Measurements from ENCODE around the gene LYL1. TPM values are rescaled to one million over a fixed set of nuclear protein-coding genes. Genes with fewer than 3 reads are reported as not detected.

Gene LYL1
- total RNA-seq, 3 donors from 2014 or later: 1.9 to 3.0 (median 2.9) TPM

DNA sequence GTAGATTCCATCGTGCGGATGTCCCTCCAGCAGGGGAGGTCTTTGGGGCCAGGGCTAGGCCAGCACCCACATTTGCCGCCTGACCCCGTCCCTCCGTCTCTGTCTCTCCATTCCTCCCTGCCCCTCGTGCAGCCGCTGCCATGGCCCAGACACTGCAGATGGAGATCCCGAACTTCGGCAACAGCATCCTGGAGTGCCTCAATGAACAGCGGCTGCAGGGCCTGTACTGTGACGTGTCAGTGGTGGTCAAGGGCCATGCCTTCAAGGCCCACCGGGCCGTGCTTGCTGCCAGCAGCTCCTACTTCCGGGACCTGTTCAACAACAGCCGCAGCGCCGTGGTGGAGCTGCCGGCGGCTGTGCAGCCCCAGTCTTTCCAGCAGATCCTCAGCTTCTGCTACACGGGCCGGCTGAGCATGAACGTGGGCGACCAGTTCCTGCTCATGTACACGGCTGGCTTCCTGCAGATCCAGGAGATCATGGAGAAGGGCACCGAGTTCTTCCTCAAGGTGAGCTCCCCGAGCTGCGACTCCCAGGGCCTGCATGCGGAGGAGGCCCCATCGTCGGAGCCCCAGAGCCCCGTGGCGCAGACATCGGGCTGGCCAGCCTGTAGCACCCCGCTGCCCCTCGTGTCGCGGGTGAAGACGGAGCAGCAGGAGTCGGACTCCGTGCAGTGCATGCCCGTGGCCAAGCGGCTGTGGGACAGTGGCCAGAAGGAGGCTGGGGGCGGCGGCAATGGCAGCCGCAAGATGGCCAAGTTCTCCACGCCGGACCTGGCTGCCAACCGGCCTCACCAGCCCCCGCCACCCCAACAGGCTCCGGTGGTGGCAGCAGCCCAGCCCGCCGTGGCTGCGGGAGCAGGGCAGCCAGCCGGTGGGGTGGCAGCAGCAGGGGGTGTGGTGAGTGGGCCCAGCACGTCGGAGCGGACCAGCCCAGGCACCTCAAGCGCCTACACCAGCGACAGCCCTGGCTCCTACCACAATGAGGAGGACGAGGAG lies 32.7 kb upstream of the LYL1 start:
- Mint-ChIP-seq H3K36me3 (ENCODE audit: insufficient read depth) (peaks cover 20% of the 10 kb centered on the region), H3K9me3 (no peaks in the 10 kb centered on the region), H3K27me3 (ENCODE audit: low read depth) (no peaks in the 10 kb centered on the region), H3K4me3 (no peak overlapping the region), H3K4me1 (ENCODE audit: low read depth) (peaks cover 34% of the 10 kb centered on the region)
- DNase-seq: no peak
- ATAC-seq: no peak

DNA sequence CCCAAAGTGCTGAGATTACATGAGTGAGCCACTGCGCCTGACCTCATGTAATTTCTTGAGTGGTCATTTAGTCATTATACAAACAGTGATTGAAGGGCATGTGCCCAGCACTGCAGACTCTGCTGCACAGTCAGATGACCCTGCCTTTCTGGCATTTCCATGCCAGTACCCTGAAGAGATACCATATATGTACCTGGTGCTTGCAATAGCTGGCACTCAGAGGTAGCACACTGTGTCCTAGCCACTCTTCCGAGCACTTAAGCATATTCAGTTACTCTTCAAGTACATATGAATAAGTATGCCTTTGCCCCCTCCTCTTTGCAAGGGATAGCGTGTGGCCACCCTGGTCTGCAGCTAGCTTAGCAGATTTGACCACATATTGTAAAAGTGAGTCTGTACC lies 32.0 kb upstream of the LYL1 start:
- no peaks in the 10 kb centered on the region for H3K9me3 Mint-ChIP-seq
- no peak for ATAC-seq
- peaks cover 18% of the 10 kb centered on the region for H3K36me3 Mint-ChIP-seq (ENCODE audit: insufficient read depth)
- H3K4me3 Mint-ChIP-seq: no peak overlapping the region
- peaks cover 34% of the 10 kb centered on the region for H3K4me1 Mint-ChIP-seq (ENCODE audit: low read depth)
- no peaks in the 10 kb centered on the region for H3K27me3 Mint-ChIP-seq (ENCODE audit: low read depth)
- no peak for DNase-seq

DNA sequence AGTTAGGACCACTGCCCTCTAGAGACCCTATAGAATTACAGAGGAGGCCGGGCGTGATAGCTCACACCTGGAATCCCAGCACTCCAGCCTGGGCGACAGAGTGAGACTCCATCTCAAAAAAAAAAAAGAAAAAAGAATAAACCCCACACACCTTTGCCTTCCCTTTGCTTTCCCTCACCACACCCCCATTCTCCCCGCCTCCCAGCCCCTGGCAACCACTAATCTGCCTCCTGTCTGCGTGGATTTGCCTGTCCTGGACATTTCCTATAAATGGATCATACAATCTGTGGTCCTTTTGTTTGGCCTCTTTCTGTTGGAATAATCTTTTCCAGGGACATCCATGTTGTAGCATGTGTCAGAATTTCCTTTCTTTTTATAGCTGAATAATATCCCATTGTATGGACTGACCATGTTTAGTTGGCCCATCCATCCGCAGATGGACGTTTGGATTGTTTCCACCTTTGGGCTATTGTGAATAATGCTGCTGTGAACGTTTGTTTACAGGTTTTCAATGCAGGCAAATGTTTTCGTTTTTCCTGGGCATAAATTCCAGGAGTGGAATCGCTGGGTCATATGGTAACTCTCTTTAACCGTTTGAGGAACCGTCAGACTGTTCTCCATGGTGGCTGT lies 30.7 kb upstream of the LYL1 start:
- Mint-ChIP-seq H3K4me3 (peak overlapping the region; percentile 14), H3K36me3 (ENCODE audit: insufficient read depth) (peaks cover 17% of the 10 kb centered on the region), H3K9me3 (no peaks in the 10 kb centered on the region), H3K27me3 (ENCODE audit: low read depth) (no peaks in the 10 kb centered on the region), H3K4me1 (ENCODE audit: low read depth) (peaks cover 39% of the 10 kb centered on the region)
- no peak for DNase-seq
- ATAC-seq: no peak

DNA sequence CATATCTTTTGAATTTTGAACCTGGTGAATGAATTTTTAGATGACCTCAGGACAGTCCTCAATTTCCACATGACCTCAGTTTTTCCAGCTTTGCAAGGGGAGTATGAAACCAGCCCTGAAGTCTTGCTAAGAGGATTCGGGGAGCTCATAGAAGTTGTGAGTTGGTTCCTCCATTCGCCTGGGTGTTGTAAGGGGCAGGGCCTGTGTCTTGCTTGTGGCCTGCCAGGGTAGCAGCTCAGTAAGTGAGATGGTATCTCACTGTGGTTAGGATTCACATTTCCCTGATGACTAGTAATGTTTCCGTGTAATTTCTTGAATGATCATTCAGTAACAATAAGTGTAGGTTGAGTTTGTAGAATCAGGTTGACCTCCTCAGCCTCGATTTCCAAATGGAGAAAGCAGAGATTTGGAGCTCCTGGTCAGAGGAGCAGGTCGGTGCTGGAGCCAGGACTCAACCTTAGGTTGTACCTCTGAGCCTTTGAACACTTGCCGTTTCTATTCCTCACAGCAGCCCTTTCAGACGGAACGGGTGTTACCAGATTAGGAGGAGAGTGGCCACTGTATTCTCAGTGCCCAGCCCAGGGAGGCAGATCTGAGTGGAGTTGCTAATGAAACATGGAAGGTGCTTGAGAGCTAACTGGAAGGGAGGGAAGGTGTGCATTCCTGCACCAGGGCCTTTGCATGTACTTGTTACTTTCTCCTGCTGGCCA lies 30.0 kb upstream of the LYL1 start:
- peaks cover 43% of the 10 kb centered on the region for H3K4me1 Mint-ChIP-seq (ENCODE audit: low read depth)
- DNase-seq (peak; percentile 47), ATAC-seq (peak; percentile 98 to 99)
- no peaks in the 10 kb centered on the region for H3K27me3 Mint-ChIP-seq (ENCODE audit: low read depth)
- H3K9me3 Mint-ChIP-seq: no peaks in the 10 kb centered on the region
- H3K4me3 Mint-ChIP-seq: peak overlapping the region; percentile 69
- H3K36me3 Mint-ChIP-seq (ENCODE audit: insufficient read depth): peaks cover 16% of the 10 kb centered on the region

DNA sequence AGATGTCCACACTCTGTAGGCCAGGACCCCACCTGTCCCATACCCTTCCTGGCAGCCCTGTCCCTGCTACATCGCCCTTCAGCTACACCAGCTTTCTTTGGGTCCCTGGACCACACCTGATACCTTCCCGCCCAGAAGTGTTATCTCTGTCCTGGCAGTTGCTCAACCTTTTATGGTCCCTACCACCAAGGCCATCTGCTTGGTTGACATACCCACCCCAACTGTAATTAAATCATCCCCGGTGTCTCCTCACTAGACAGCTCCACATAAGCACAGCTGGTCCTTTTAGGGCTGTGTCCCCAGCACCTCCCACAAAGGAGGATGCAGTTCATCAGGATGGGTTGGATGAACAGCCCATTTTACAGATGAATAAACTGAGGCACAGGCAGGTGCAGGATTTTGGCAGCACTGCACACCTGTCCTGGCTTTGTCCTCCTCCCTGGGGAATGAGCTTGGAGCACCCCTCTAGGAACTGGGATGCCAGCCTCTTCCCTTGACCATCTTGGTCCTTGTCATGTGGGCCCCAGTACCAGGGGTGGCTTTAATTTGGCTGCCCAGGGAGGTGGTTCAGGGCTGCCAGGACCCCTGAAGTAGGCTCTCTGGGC lies 28.3 kb upstream of the LYL1 start:
- no peak for DNase-seq
- no peaks in the 10 kb centered on the region for H3K9me3 Mint-ChIP-seq
- peaks cover 44% of the 10 kb centered on the region for H3K4me1 Mint-ChIP-seq (ENCODE audit: low read depth)
- no peak overlapping the region for H3K4me3 Mint-ChIP-seq
- ATAC-seq: no peak
- H3K27me3 Mint-ChIP-seq (ENCODE audit: low read depth): no peaks in the 10 kb centered on the region
- peaks cover 6% of the 10 kb centered on the region for H3K36me3 Mint-ChIP-seq (ENCODE audit: insufficient read depth)

DNA sequence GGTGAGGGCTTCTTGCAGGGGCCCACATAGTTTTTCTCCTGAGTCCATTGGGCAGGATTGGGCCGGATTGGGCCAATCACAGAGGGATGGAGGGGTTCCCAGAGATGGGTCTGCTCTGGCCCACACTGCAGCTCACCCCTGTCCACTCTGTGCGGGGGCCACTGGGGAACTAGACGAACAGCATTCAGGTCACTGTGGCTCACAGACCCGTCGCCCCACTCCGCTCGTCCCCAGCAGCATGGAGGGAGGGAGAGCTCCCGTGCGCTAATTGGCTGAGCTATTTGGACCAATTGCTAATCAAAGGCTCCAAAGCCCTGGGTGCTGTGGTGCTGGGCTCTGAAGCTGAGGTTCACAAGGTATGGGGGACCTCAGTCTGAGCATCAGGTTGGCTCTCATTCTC lies 26.7 kb upstream of the LYL1 start:
- ATAC-seq: no peak
- H3K27me3 Mint-ChIP-seq (ENCODE audit: low read depth): no peaks in the 10 kb centered on the region
- peaks cover 3% of the 10 kb centered on the region for H3K36me3 Mint-ChIP-seq (ENCODE audit: insufficient read depth)
- no peak for DNase-seq
- peaks cover 41% of the 10 kb centered on the region for H3K4me1 Mint-ChIP-seq (ENCODE audit: low read depth)
- no peaks in the 10 kb centered on the region for H3K9me3 Mint-ChIP-seq
- no peak overlapping the region for H3K4me3 Mint-ChIP-seq

DNA sequence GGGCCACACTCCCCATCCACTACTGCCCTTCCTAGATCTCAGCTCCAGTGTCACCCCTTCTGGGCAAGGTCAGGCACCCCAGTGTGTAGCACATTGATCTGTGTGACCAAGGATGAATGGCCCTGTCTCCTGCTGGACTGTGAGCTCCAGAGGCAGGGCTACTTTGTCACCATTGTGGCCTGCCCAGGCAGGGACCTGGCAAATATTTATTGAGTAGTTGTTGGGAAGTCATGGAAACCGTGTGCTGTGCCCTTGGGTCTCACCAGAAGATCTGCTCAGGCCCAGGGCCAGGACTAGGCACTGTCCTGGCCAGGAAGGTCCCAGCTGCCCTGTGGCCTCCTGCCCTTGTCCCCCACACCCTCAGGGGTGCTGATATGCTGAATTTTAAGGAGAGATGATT lies 25.9 kb upstream of the LYL1 start:
- no peaks in the 10 kb centered on the region for H3K9me3 Mint-ChIP-seq
- DNase-seq (no peak), ATAC-seq (no peak)
- H3K36me3 Mint-ChIP-seq (ENCODE audit: insufficient read depth): peaks cover 3% of the 10 kb centered on the region
- H3K27me3 Mint-ChIP-seq (ENCODE audit: low read depth): no peaks in the 10 kb centered on the region
- H3K4me3 Mint-ChIP-seq: no peak overlapping the region
- H3K4me1 Mint-ChIP-seq (ENCODE audit: low read depth): peaks cover 35% of the 10 kb centered on the region

DNA sequence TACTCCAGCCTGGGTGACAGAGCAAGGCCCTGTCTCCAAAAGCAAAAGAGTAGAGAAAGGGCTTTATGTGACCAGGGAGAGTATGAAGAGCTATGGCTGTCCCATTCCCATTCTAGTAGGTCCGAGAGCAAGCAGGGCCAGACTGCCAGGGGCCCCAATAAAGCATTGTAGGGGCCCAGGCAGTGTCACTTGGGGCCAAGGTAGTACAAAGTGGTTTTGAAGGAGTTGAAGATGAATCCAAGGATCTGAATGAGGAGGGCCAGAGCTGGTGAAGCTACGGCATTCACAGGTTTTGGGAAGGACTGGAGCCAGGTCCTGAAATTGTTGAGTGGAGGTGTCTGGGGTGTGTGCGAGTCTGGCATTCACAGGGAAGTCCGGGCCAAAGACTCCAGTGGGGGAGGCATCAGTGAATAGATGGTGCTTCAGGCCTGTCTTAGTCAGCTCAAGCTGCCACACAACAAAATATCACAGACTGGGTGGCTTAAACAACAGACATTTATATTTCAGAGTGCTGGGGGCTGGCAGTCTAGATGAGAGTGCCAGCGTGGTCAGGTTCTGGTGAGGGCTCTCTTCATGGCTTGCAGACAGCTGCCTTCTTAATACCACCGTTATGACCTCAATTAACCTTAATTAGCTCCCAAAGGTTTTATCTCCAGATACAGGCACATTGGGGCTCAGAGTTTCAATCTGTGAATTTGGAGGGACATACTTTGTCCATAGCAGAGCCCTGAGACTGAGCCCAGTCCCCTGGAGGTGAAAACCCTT lies 25.3 kb upstream of the LYL1 start:
- Mint-ChIP-seq H3K9me3 (no peaks in the 10 kb centered on the region), H3K4me1 (ENCODE audit: low read depth) (peaks cover 33% of the 10 kb centered on the region), H3K36me3 (ENCODE audit: insufficient read depth) (peaks cover 3% of the 10 kb centered on the region), H3K4me3 (no peak overlapping the region), H3K27me3 (ENCODE audit: low read depth) (no peaks in the 10 kb centered on the region)
- no peak for DNase-seq
- no peak for ATAC-seq

DNA sequence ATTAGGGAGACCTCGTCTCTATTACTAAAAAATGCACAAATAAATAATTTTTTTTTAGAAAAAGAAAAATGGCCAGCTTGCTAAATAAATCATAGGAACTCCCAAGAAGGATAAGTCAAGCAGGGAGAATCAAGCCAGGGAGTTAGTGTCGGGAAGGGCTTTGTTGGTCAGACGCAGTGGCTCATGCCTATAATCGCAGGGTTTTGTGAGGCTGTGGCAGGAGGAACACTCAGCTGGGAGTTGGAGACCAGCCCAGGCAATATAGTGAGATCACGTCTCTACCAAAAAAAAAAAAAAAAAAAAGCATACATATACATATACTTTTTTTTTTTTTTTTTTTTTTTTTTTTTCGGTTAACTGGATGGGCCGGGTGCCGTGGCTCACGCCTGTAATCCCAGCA lies 24.4 kb upstream of the LYL1 start:
- Mint-ChIP-seq H3K9me3 (no peaks in the 10 kb centered on the region), H3K4me1 (ENCODE audit: low read depth) (peaks cover 31% of the 10 kb centered on the region), H3K36me3 (ENCODE audit: insufficient read depth) (peaks cover 5% of the 10 kb centered on the region), H3K4me3 (no peak overlapping the region), H3K27me3 (ENCODE audit: low read depth) (no peaks in the 10 kb centered on the region)
- ATAC-seq: no peak
- no peak for DNase-seq

DNA sequence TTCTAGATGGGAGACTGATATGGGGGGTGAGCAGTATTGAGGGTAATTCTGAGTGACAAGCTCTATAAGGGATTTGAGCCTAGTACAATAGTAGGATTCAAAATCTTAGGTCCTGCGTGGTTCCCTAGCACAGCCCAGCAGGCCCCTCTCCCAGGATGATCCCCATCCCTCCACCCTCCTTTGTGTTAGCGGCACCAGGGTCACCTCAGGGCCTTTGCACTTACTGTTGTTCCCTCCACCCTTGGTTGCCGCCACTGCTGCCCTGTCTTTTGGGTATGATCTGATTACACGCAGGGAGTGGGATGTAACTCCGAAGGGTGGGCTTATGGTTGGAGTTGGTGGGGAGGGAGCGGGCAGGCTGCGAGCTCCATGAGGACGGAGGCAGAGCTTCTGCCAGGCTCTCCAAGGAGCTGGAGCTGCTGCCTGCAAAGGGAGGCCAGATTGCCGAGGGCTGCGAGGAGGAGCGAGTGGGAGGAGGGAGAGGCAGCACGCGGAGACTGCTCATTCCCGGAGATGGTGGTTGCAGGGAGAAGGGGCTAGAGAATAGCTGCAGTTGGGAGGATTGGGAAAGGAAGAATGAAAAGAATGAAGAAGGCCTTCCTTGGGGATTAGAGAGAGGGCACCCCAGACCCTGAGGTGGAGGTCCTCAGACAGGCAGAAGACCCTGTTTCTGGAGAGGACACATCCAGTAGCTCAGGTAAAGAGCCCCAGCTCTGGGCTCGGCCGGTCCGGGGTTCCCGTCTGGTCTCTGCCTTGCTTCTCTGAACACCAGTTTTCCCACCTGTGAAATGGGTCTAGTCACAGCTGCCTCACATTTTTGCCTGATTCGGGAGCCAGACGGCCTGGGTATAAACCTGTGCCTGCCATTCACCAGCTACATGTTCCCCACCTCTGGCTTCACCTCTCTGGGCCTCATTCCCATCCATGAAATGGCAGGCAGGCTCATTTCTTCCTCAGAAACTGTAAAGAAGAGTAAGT lies 20.6 kb upstream of the LYL1 start:
- Mint-ChIP-seq H3K27me3 (ENCODE audit: low read depth) (no peaks in the 10 kb centered on the region), H3K4me1 (ENCODE audit: low read depth) (peaks cover 47% of the 10 kb centered on the region), H3K36me3 (ENCODE audit: insufficient read depth) (peaks cover 7% of the 10 kb centered on the region), H3K9me3 (no peaks in the 10 kb centered on the region), H3K4me3 (peak overlapping the region; percentile 33)
- DNase-seq (no peak), ATAC-seq (no peak)

DNA sequence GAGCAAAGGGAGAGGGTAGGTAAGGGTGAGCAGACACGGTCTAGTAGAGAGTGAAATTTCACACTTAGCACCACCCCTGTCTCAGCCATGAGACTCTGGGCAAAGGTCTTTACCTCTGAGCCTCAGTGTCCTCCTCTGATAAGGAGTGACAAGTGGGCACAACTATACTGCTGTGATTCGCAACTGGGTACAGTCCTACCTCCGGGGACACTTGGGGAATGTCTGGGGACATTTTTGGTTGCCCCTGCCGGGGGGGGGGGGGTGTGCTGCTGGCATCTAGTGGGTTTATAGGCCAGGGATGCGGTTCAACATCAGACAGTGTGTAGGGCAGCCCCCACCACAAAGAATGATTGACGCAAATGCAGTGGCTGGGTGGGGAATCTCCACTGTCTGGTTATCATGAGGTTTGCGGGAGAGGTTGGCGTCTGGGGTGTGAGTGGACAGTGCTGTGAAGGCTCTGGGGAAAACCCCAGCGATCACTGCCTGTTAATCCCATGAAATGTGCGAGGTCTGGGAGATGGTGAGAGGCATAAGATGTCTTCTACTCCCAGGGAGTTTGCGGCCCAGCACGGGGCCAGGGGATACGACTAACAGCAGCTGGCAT lies 19.7 kb upstream of the LYL1 start:
- Mint-ChIP-seq H3K27me3 (ENCODE audit: low read depth) (no peaks in the 10 kb centered on the region), H3K4me1 (ENCODE audit: low read depth) (peaks cover 46% of the 10 kb centered on the region), H3K36me3 (ENCODE audit: insufficient read depth) (peaks cover 4% of the 10 kb centered on the region), H3K9me3 (no peaks in the 10 kb centered on the region), H3K4me3 (peak overlapping the region; percentile 40)
- DNase-seq (no peak), ATAC-seq (no peak)

DNA sequence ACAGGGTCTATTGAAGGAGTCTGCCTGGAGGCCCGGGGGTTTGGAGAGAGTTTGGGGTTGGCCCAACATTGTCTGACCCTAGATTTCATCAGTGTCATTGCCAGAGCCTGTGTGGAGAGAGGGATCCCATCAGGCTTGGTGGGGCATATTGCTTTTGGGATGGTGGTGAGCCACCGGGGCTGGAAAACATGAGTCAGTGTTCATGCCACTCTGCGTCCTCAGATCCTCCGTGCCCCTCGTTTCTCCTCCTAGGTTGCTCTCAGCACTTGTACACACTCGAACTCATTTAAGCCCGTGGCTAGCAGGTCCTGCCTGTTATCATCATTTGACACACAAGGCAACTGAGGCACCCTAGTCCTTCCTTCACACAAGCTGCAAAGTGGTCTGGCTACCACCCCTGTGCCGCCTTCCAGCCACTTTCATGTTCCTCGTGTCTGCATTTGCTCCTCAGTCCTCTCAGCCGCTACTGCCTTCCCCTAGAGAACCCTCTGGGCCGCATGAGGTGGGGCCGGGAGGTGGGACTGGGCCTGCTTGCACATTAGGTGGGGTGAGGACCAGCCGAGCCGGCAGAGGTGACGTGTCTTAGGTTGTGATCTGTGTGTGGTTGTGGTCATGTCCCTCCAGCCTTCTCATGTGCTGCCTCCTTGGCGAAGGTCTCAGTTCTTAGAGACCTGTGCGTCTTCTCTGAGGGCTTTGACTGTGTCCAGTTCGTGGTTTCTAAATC lies 19.1 kb upstream of the LYL1 start:
- no peak for ATAC-seq
- H3K27me3 Mint-ChIP-seq (ENCODE audit: low read depth): no peaks in the 10 kb centered on the region
- peaks cover 4% of the 10 kb centered on the region for H3K36me3 Mint-ChIP-seq (ENCODE audit: insufficient read depth)
- DNase-seq: no peak
- H3K9me3 Mint-ChIP-seq: no peaks in the 10 kb centered on the region
- peaks cover 49% of the 10 kb centered on the region for H3K4me1 Mint-ChIP-seq (ENCODE audit: low read depth)
- H3K4me3 Mint-ChIP-seq: peak overlapping the region; percentile 40
